GM12878 (cell line): ENCODE results near the gene SLC25A48. TPM values are rescaled to one million over a fixed set of nuclear protein-coding genes. Genes with fewer than 3 reads are reported as not detected.

ENCODE experiments used
- ATAC-seq: fragments of 200-7000 bp; cut with Tn5 transposase; 3 replicates; pipeline ENCODE4 v1.9.1; 2020; ENCODE audit warnings: mild to moderate bottlenecking, moderate library complexity
- BruUV-seq: library from RNA; stranded (reverse); fragments of 400-500 nt; replicated peaks from 2 replicates; lab custom pipeline; 2021; lab: Mats Ljungman, UMichigan
- CTCF ChIA-PET: fragments of 300-600 bp; sonication (Branson Sonifier 250); formaldehyde crosslinking; extraction: SDS; loops from one replicate; lab custom pipeline; 2021; ENCODE audit warnings: inconsistent platforms; lab: Yijun Ruan, JAX
- POLR2A ChIA-PET: fragments of 350-600 bp; formaldehyde crosslinking; extraction: SDS; loops from one replicate; lab custom pipeline; 2021; ENCODE audit warnings: inconsistent platforms; lab: Charles Lee
- RAD21 ChIA-PET: fragments of 300-600 bp; sonication (Branson Sonifier 250); formaldehyde crosslinking; loops from one replicate; lab custom pipeline; 2023; ENCODE audit warnings: antibody characterized with exemption; ENCODE audit not compliant: unreplicated experiment; lab: Charles Lee
- SMC1A ChIA-PET: fragments of 300-600 bp; sonication (Branson Sonifier 250); formaldehyde crosslinking; loops from one replicate; lab custom pipeline; 2023; ENCODE audit not compliant: unreplicated experiment, uncharacterized antibody; lab: Charles Lee
- DNase-seq: peaks from one replicate; pipeline ENCODE4 v3.0.0-alpha.2; 2011; ENCODE audit warnings: low read depth, low spot score
- FAIRE-seq: peaks from 3 replicates; lab custom pipeline; 2011; peaks lifted over from hg19 to GRCh38; lab: Jason Lieb, UNC
- H2AFZ ChIP-seq: 2 replicates; pipeline ENCODE4 v1.6.0; 2011; ENCODE audit warnings: low read depth, low read length, control low read depth; ENCODE audit not compliant: control insufficient read depth
- H3K27ac ChIP-seq: 2 replicates; pipeline ENCODE4 v1.5.1; 2011; ENCODE audit warnings: control low read depth; ENCODE audit not compliant: control insufficient read depth, insufficient read depth
- H3K27me3 ChIP-seq, 2 experiments: replicated peaks in 1 of 2; 2 replicates each; pipeline versions ENCODE4 v1.6.0 to v1.6.1; 2011; ENCODE audit warnings: low read length in 1 of 2; ENCODE audit not compliant: control insufficient read depth in 2 of 2, insufficient read depth in 2 of 2
- H3K36me3 ChIP-seq, 2 experiments: 2 replicates each; pipeline ENCODE4 v1.5.1; 2011; ENCODE audit warnings: low read length in 1 of 2; ENCODE audit not compliant: control insufficient read depth in 2 of 2, insufficient read depth in 2 of 2
- H3K4me1 ChIP-seq: 2 replicates; pipeline ENCODE4 v1.6.1; 2011; ENCODE audit warnings: mild to moderate bottlenecking, low read length, moderate library complexity, mixed read lengths; ENCODE audit not compliant: control insufficient read depth, insufficient read depth
- H3K4me2 ChIP-seq: 2 replicates; pipeline ENCODE4 v1.6.0; 2011; ENCODE audit warnings: control low read depth; ENCODE audit not compliant: control insufficient read depth, insufficient read depth
- H3K4me3 ChIP-seq: fragments of 200-600 bp; sonication (generic); 2 replicates; pipeline ENCODE4 v1.5.1; 2016
- H3K79me2 ChIP-seq: 2 replicates; pipeline ENCODE4 v1.6.0; 2011; ENCODE audit warnings: low read length; ENCODE audit not compliant: control insufficient read depth, insufficient read depth
- H3K9ac ChIP-seq: 2 replicates; pipeline ENCODE4 v1.8.0; 2011; ENCODE audit warnings: low read length, control low read depth, mixed read lengths; ENCODE audit not compliant: control insufficient read depth, insufficient read depth
- H3K9me3 ChIP-seq: replicated peaks from 3 replicates; pipeline ENCODE4 v1.5.1; 2011; ENCODE audit warnings: mild to moderate bottlenecking, low read length; ENCODE audit not compliant: control insufficient read depth, insufficient read depth
- H4K20me1 ChIP-seq: 2 replicates; pipeline ENCODE4 v1.6.0; 2011; ENCODE audit not compliant: control insufficient read depth, insufficient read depth
- ATF7 ChIP-seq: fragments of 450-650 bp; IDR thresholded peaks from 2 replicates; pipeline ENCODE4 v1.6.1; 2016; ENCODE audit warnings: low read depth, mild to moderate bottlenecking
- CBFB ChIP-seq: IDR thresholded peaks from 2 replicates; pipeline ENCODE4 v1.6.1; 2016; ENCODE audit warnings: antibody characterized with exemption, low read depth
- ELK1 ChIP-seq: IDR thresholded peaks from 2 replicates; pipeline ENCODE4 v1.6.1; 2012; ENCODE audit warnings: low read depth, low read length, improper control_type of control experiment
- ESRRA ChIP-seq: IDR thresholded peaks from 2 replicates; pipeline ENCODE4 v1.6.1; 2012; ENCODE audit warnings: mild to moderate bottlenecking, low read length, improper control_type of control experiment
- JUND ChIP-seq: IDR thresholded peaks from 2 replicates; pipeline ENCODE4 v1.6.1; 2012; ENCODE audit warnings: low read depth, mild to moderate bottlenecking, low read length, improper control_type of control experiment, moderate library complexity
- MTA3 ChIP-seq: IDR thresholded peaks from 2 replicates; pipeline ENCODE4 v1.6.1; 2012; ENCODE audit warnings: low read length, inconsistent platforms, borderline replicate concordance
- NFYA ChIP-seq: IDR thresholded peaks from 2 replicates; pipeline ENCODE4 v1.6.1; 2011; ENCODE audit warnings: low read depth, mild to moderate bottlenecking, low read length, improper control_type of control experiment, borderline replicate concordance
- RBBP5 ChIP-seq: fragments of 200-600 bp; sonication (generic); conservative IDR thresholded peaks from 2 replicates; pipeline ENCODE4 v1.6.1; 2016
- RELB ChIP-seq: fragments of 450-650 bp; IDR thresholded peaks from 2 replicates; pipeline ENCODE4 v1.6.1; 2017; ENCODE audit warnings: low read depth, mild to moderate bottlenecking, moderate library complexity
- SMC3 ChIP-seq: IDR thresholded peaks from 2 replicates; pipeline ENCODE4 v1.6.1; 2011; ENCODE audit warnings: low read length, improper control_type of control experiment, borderline replicate concordance
- WGBS: methylation state at CpG from one replicate; pipeline ENCODE4 v1.1.6; 2016; ENCODE audit warnings: low lambda C conversion rate; ENCODE audit not compliant: insufficient replicate concordance, insufficient coverage; ENCODE audit errors: missing lambda C conversion rate; 5-methylcytosine and 5-hydroxymethylcytosine counted together
- in situ Hi-C: fragments of 300-500 bp; cut with MboI; formaldehyde crosslinking; loops from 9 replicates; pipeline ENCODE4 v1.14.3; 2018; ENCODE audit warnings: mixed read lengths
- intact Hi-C: fragments of 100-400 bp; cut with micrococcal nuclease; formaldehyde crosslinking; loops from one replicate; pipeline ENCODE4 v1.14.2; 2022; ENCODE audit not compliant: unreplicated experiment
- polyA plus RNA-seq, 11 experiments: library from polyadenylated mRNA; depleted of rRNA in 4 of 11; unstranded in 6 of 11; stranded (reverse) in 5 of 11; fragments of >200 nt; fragmentation: Nextera tagmentation in 4 of 11; fragmentation: Illumina TruSeq in 1 of 11; extraction: Ambion mirVana in 4 of 11; extraction: Trizol in 1 of 11; gene quantifications; 1 replicate in 1 of 11; 2 replicates in 10 of 11; pipeline versions ENCODE4 v1.2.1 to v1.2.3, GENCODE V29; 2011 to 2016; ENCODE audit warnings: inconsistent platforms in 2 of 11, missing spikeins in 2 of 11, low read depth in 1 of 11
- total RNA-seq, 4 experiments: library from RNA; depleted of rRNA in 3 of 4; stranded (reverse); fragments of >200 nt in 3 of 4; fragmentation: Illumina TruSeq in 1 of 4; extraction: Trizol in 1 of 4; gene quantifications; 2 replicates each; pipeline versions ENCODE4 v1.2.1 to v1.2.3, GENCODE V29; 2013 to 2021
- TF ChIP-seq, protein P1 (sequence below): fragments of 450-650 bp; IDR thresholded peaks from 2 replicates; pipeline ENCODE4 v1.6.1; 2018; ENCODE audit warnings: borderline replicate concordance, mild to moderate bottlenecking; ENCODE audit not compliant: partially characterized antibody
- TF ChIP-seq, protein P2 (sequence below): fragments of 450-650 bp; formaldehyde crosslinking; IDR thresholded peaks from 2 replicates; pipeline ENCODE4 v1.5.0; 2022; ENCODE audit warnings: mild to moderate bottlenecking, missing genetic modification characterization

Gene SLC25A48
- total and polyA plus RNA-seq, 10 of the 15 experiments (the other 5 are each of a cell fraction or from before 2014, with no cell fraction given), result 0.06 TPM; not detected in 9

- TF ChIP-seq JUND (no peak), MTA3 (no peak), CBFB (no peak), RELB (no peak), ELK1 (no peak)
- TF ChIP-seq, all 136 proteins: peak for 0
Observed at GRCh38 chr5:135921388-135921787, 86.9 kb downstream of the SLC25A48 start (continued).

DNA sequence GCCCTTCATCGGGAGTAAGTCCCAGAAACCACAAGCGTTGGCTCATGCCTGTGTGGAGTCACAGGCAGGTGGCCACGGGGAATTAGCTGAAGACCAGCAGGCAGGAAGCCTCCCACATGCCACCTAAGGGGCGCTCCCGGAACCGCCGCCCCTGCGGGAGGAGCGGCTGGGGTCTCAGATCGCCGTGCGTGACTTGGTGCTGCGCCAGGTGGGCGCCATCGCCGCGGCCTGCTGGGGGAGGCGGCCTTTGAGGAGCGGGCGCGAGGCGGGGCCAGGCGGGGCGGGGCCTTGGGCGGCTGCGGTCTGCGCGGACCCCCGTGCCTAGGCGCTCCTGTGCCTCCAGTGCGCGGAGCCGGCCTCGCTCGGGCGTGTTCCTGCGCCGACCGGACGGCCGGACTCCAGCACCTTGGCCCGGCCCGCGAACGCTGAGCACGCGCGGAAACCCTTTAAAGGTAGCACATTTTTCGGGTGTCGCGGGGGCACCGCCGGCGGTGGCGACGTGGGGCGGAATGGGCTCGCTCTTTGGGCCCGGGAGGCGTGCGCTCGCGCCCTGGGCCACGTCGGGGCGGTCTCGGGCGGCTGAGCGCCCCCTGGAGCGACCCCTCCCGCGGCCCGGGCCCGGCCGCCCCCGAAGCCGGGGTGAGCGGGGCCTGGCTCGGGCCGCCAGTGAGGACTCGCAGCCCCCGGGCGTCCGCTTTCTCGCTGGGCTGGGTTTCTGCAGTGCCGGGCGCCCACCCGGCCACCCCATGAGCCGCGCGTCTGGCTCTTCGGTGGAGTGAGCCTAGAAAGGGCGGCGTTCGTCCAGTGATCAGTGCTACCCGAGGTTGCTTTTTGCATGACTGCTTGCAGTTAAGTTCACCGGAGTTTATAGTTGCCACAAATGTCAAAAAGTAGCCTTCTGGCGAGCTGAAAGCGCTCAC, 95.8 kb downstream of the SLC25A48 start:
- POLR2A ChIA-PET, result no interaction called here

More for the DNA sequence above, 95.8 kb downstream of the SLC25A48 start:
- Histone ChIP-seq H3K9me3 (no peaks in the 10 kb centered on the region), H3K4me2 (no peak overlapping the region), H3K36me3 (no peaks in the 10 kb centered on the region), H3K79me2 (no peaks in the 10 kb centered on the region), H2AFZ (no peak overlapping the region), H3K27ac (no peak overlapping the region), H4K20me1 (no peaks in the 10 kb centered on the region), H3K4me1 (no peaks in the 10 kb centered on the region), H3K9ac (no peak overlapping the region), H3K4me3 (no peak overlapping the region), H3K27me3 (peaks cover 2 to 3% of the 10 kb centered on the region in 2 experiments; a peak in 2 of 4 replicates)
- ChIA-PET RAD21 (no interaction called here), CTCF (no interaction called here), SMC1A (no interaction called here)
- no peak for TF ChIP-seq ATF7
- TF ChIP-seq ESRRA, result no peak
- no peak for TF ChIP-seq NFYA
- TF ChIP-seq, protein P1, sequence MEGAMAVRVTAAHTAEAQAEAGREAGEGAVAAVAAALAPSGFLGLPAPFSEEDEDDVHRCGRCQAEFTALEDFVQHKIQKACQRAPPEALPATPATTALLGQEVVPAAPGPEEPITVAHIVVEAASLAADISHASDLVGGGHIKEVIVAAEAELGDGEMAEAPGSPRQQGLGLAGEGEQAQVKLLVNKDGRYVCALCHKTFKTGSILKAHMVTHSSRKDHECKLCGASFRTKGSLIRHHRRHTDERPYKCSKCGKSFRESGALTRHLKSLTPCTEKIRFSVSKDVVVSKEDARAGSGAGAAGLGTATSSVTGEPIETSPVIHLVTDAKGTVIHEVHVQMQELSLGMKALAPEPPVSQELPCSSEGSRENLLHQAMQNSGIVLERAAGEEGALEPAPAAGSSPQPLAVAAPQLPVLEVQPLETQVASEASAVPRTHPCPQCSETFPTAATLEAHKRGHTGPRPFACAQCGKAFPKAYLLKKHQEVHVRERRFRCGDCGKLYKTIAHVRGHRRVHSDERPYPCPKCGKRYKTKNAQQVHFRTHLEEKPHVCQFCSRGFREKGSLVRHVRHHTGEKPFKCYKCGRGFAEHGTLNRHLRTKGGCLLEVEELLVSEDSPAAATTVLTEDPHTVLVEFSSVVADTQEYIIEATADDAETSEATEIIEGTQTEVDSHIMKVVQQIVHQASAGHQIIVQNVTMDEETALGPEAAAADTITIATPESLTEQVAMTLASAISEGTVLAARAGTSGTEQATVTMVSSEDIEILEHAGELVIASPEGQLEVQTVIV, result no peak
- TF ChIP-seq SMC3, result no peak
- TF ChIP-seq, protein P2, sequence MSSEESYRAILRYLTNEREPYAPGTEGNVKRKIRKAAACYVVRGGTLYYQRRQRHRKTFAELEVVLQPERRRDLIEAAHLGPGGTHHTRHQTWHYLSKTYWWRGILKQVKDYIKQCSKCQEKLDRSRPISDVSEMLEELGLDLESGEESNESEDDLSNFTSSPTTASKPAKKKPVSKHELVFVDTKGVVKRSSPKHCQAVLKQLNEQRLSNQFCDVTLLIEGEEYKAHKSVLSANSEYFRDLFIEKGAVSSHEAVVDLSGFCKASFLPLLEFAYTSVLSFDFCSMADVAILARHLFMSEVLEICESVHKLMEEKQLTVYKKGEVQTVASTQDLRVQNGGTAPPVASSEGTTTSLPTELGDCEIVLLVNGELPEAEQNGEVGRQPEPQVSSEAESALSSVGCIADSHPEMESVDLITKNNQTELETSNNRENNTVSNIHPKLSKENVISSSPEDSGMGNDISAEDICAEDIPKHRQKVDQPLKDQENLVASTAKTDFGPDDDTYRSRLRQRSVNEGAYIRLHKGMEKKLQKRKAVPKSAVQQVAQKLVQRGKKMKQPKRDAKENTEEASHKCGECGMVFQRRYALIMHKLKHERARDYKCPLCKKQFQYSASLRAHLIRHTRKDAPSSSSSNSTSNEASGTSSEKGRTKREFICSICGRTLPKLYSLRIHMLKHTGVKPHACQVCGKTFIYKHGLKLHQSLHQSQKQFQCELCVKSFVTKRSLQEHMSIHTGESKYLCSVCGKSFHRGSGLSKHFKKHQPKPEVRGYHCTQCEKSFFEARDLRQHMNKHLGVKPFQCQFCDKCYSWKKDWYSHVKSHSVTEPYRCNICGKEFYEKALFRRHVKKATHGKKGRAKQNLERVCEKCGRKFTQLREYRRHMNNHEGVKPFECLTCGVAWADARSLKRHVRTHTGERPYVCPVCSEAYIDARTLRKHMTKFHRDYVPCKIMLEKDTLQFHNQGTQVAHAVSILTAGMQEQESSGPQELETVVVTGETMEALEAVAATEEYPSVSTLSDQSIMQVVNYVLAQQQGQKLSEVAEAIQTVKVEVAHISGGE (CRISPR knock-in tag), result no peak
- no peak for TF ChIP-seq RBBP5
- no peak for ATAC-seq
- WGBS, result 36% methylated on average over 57 of the region's 99 CpGs
- in situ Hi-C loops, result no loop called here
- intact Hi-C loops, result no loop called here
- no peak for FAIRE-seq
- no peak for DNase-seq
- BruUV-seq, result no TSS peak
